ENCODE results near the gene FLNC. TPM values are rescaled to one million over a fixed set of nuclear protein-coding genes. Genes with fewer than 3 reads are reported as not detected.

FLNC gene
- total RNA-seq, 3 donors from 2014 or later (not counting 1 experiment from before 2014, with no cell fraction given): 0.05 to 0.25 TPM; not detected in 1

- Mint-ChIP-seq H3K4me1 (no peaks in the 10 kb centered on the region), H3K27me3 (ENCODE audit: low read depth in 2 of 2) (no peaks in the 10 kb centered on the region), H3K4me3 (no peak overlapping the region), H3K9me3 (no peaks in the 10 kb centered on the region), H3K27ac (no peak overlapping the region), H3K36me3 (no peaks in the 10 kb centered on the region)
- TF ChIP-seq CTCF (IDR thresholded peaks at IDR 0.05): no peak
- Histone ChIP-seq H3K4me3 (ENCODE audit: low read length) (no peak overlapping the region), H3K27me3 (ENCODE audit: control insufficient read depth, insufficient read depth, low read length) (no peaks in the 10 kb centered on the region), H3K36me3 (ENCODE audit: control insufficient read depth, insufficient read depth, low read length) (no peaks in the 10 kb centered on the region), H3K4me1 (ENCODE audit: control insufficient read depth, insufficient read depth, low read length) (no peaks in the 10 kb centered on the region), H3K27ac (ENCODE audit: low read length) (no peak overlapping the region), H3K9me3 (ENCODE audit: control insufficient read depth, insufficient read depth, low read length) (no peaks in the 10 kb centered on the region)
- intact Hi-C loops (cut with micrococcal nuclease): no loop called here
- ATAC-seq (no peak), DNase-seq (no peak)
- 92% methylated on average over 31 of the region's 31 CpGs for WGBS (ENCODE audit: insufficient coverage)
These were observed 18.3 kb downstream of the FLNC start for GRCh38 chr7:128848289-128849155.

GRCh38 chr7:128849156-128849515, 18.9 kb downstream of the FLNC start:
- H3K27ac ChIP-seq (ENCODE audit: low read length): no peak overlapping the region
- no peak for DNase-seq
- no peaks in the 10 kb centered on the region for H3K27me3 ChIP-seq (ENCODE audit: control insufficient read depth, insufficient read depth, low read length)
- intact Hi-C loops (cut with micrococcal nuclease): no loop called here
- TF ChIP-seq CTCF (IDR thresholded peaks at IDR 0.05): no peak
- no peaks in the 10 kb centered on the region for H3K4me1 Mint-ChIP-seq
- H3K27ac Mint-ChIP-seq: no peak overlapping the region
- H3K36me3 Mint-ChIP-seq: no peaks in the 10 kb centered on the region
- H3K27me3 Mint-ChIP-seq (ENCODE audit: low read depth in 2 of 2): peaks cover 0 to 3% of the 10 kb centered on the region in 2 donors
- no peaks in the 10 kb centered on the region for H3K9me3 Mint-ChIP-seq
- no peaks in the 10 kb centered on the region for H3K36me3 ChIP-seq (ENCODE audit: control insufficient read depth, insufficient read depth, low read length)
- 94% methylated on average over 16 of the region's 16 CpGs for WGBS (ENCODE audit: insufficient coverage)
- H3K4me3 Mint-ChIP-seq: no peak overlapping the region
- no peaks in the 10 kb centered on the region for H3K4me1 ChIP-seq (ENCODE audit: control insufficient read depth, insufficient read depth, low read length)
- no peaks in the 10 kb centered on the region for H3K9me3 ChIP-seq (ENCODE audit: control insufficient read depth, insufficient read depth, low read length)
- no peak overlapping the region for H3K4me3 ChIP-seq (ENCODE audit: low read length)
- no peak for ATAC-seq

GRCh38 chr7:128849804-128850490, 19.7 kb downstream of the FLNC start:
- Mint-ChIP-seq H3K27me3 (ENCODE audit: low read depth in 2 of 2) (peaks cover 0 to 3% of the 10 kb centered on the region in 2 donors), H3K27ac (no peak overlapping the region), H3K9me3 (no peaks in the 10 kb centered on the region), H3K36me3 (no peaks in the 10 kb centered on the region), H3K4me3 (no peak overlapping the region), H3K4me1 (no peaks in the 10 kb centered on the region)
- H3K27me3 ChIP-seq (ENCODE audit: control insufficient read depth, insufficient read depth, low read length): no peaks in the 10 kb centered on the region
- no peak overlapping the region for H3K27ac ChIP-seq (ENCODE audit: low read length)
- no peaks in the 10 kb centered on the region for H3K9me3 ChIP-seq (ENCODE audit: control insufficient read depth, insufficient read depth, low read length)
- no peak overlapping the region for H3K4me3 ChIP-seq (ENCODE audit: low read length)
- ATAC-seq (no peak), DNase-seq (no peak)
- intact Hi-C loops (cut with micrococcal nuclease): no loop called here
- no peak for TF ChIP-seq CTCF (IDR thresholded peaks at IDR 0.05)
- WGBS (ENCODE audit: insufficient coverage): 91% methylated on average over 18 of the region's 18 CpGs
- no peaks in the 10 kb centered on the region for H3K4me1 ChIP-seq (ENCODE audit: control insufficient read depth, insufficient read depth, low read length)
- H3K36me3 ChIP-seq (ENCODE audit: control insufficient read depth, insufficient read depth, low read length): no peaks in the 10 kb centered on the region

Data from natural killer cell (primary cell).